ENCODE measurements around the gene PDE9A. TPM values are rescaled to one million over a fixed set of nuclear protein-coding genes. Genes with fewer than 3 reads are reported as not detected.

The PDE9A gene
- total and polyA plus RNA-seq, 2 donors (not counting 3 experiments of a cell fraction or from before 2014, with no cell fraction given): 0.28 to 2.2 TPM

DNA sequence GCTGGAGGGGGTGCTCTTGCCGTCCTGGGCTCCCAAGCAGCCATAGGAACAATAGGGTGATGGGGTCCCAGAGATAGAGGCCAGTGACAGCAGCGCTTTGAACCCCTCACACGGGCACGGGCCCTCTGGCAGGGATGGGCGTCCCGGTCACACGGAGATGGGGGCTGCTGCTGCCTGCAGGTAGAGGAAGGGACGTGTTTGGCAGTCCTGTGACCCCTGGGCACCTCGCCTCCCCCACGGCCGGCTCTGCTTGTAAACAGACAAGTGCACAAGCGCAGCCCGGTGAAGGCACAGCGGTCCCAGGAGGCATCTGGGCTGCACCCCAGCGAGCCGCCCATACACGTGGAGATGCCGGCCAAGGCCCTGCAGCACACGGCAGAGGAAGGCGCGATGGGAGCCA is 36.5 kb upstream of the PDE9A start:
- Histone ChIP-seq H3K4me1 (ENCODE audit: control insufficient read depth, extremely low read depth, insufficient read depth, low read length) (no peaks in the 10 kb centered on the region), H3K9ac (replicated peaks; ENCODE audit: extremely low read depth, insufficient read depth, low read length) (no peak overlapping the region), H3K27me3 (ENCODE audit: control insufficient read depth in 2 of 2, insufficient read depth in 2 of 2, low read length in 2 of 2) (peaks cover 3 to 7% of the 10 kb centered on the region in 2 experiments), H2AFZ (ENCODE audit: low read depth, low read length) (no peak overlapping the region), H3K4me3 (replicated peaks in 1 of 3; ENCODE audit: insufficient read depth in 1 of 3, low read depth in 1 of 3, low read length in 3 of 3) (no peak overlapping the region), H3K4me2 (ENCODE audit: insufficient read depth, low read length) (no peak overlapping the region), H3K9me1 (replicated peaks; ENCODE audit: control insufficient read depth, extremely low read depth, insufficient read depth, low read length) (no peaks in the 10 kb centered on the region), H3K9me3 (replicated peaks; ENCODE audit: control insufficient read depth, insufficient read depth, low read length) (no peaks in the 10 kb centered on the region), H3K36me3 (ENCODE audit: control insufficient read depth in 2 of 2, extremely low read depth in 1 of 2, insufficient read depth in 2 of 2, low read length in 2 of 2) (no peaks in the 10 kb centered on the region), H3K79me2 (ENCODE audit: control insufficient read depth, insufficient read depth, low read length) (no peaks in the 10 kb centered on the region), H3K27ac (ENCODE audit: insufficient read depth, low read depth, low read length) (no peak overlapping the region), H4K20me1 (replicated peaks; ENCODE audit: control insufficient read depth, extremely low read depth, insufficient read depth, low read length) (no peaks in the 10 kb centered on the region)
- ChIA-PET CTCF (no interaction called here), POLR2A (no interaction called here)
- dilution Hi-C loops (cut with MboI; ENCODE audit: extremely low pct_ligation_motif_present, low sequenced_read_pairs) (no loop called here), intact Hi-C loops (cut with micrococcal nuclease) (no loop called here)
- no peak for TF ChIP-seq FOS (IDR thresholded peaks at IDR 0.05; ENCODE audit: borderline replicate concordance, insufficient read depth, low read length)
- no peak for TF ChIP-seq MYC (IDR thresholded peaks at IDR 0.05; ENCODE audit: low read depth, low read length)
- TF ChIP-seq, protein P1, sequence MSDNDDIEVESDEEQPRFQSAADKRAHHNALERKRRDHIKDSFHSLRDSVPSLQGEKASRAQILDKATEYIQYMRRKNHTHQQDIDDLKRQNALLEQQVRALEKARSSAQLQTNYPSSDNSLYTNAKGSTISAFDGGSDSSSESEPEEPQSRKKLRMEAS (IDR thresholded peaks at IDR 0.05; ENCODE audit: insufficient read depth, insufficient read length): no peak
- TF ChIP-seq JUN (IDR thresholded peaks at IDR 0.05; ENCODE audit: borderline replicate concordance, insufficient read depth, insufficient read length, low read depth): no peak
- TF ChIP-seq EZH2 (IDR thresholded peaks at IDR 0.05; ENCODE audit: borderline replicate concordance, low read depth, low read length, severe bottlenecking): no peak
- TF ChIP-seq POLR2A (IDR thresholded peaks at IDR 0.05; ENCODE audit: low read depth, low read length): no peak
- TF ChIP-seq, protein P2, sequence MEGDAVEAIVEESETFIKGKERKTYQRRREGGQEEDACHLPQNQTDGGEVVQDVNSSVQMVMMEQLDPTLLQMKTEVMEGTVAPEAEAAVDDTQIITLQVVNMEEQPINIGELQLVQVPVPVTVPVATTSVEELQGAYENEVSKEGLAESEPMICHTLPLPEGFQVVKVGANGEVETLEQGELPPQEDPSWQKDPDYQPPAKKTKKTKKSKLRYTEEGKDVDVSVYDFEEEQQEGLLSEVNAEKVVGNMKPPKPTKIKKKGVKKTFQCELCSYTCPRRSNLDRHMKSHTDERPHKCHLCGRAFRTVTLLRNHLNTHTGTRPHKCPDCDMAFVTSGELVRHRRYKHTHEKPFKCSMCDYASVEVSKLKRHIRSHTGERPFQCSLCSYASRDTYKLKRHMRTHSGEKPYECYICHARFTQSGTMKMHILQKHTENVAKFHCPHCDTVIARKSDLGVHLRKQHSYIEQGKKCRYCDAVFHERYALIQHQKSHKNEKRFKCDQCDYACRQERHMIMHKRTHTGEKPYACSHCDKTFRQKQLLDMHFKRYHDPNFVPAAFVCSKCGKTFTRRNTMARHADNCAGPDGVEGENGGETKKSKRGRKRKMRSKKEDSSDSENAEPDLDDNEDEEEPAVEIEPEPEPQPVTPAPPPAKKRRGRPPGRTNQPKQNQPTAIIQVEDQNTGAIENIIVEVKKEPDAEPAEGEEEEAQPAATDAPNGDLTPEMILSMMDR (IDR thresholded peaks at IDR 0.05; ENCODE audit: extremely low read depth in 1 of 2, insufficient read depth in 1 of 2, low read depth in 1 of 2, low read length in 2 of 2): no peak
- TF ChIP-seq POLR2AphosphoS5 (IDR thresholded peaks at IDR 0.05; ENCODE audit: insufficient read depth, low read depth, low read length): no peak
- TF ChIP-seq GATA2 (IDR thresholded peaks at IDR 0.05; ENCODE audit: insufficient read depth, insufficient read length, low read depth, low read length): no peak
- FAIRE-seq: no peak
- DNase-seq (ENCODE audit: low read depth, low spot score): no peak
- no TSS peak for BruUV-seq (replicated peaks)
